GM12873 (cell line): Measurements from ENCODE around the gene TACC3.

Experiments
- CTCF ChIP-seq: IDR thresholded peaks from 2 replicates; pipeline ENCODE4 v1.5.1; 2012; ENCODE audit warnings: low read depth, mild to moderate bottlenecking, moderate library complexity, low read length, control low read depth; ENCODE audit not compliant: insufficient read depth; ENCODE audit errors: missing control alignments

The TACC3 gene

GRCh38 chr4:1715002-1715758 lies 6.1 kb upstream of the TACC3 start:
- TF ChIP-seq CTCF = no peak

- no peak for TF ChIP-seq CTCF
Observed at GRCh38 chr4:1716065-1716945, 5.0 kb upstream of the TACC3 start.

- no peak for TF ChIP-seq CTCF
Observed at GRCh38 chr4:1717129-1718094, 3.9 kb upstream of the TACC3 start.

GRCh38 chr4:1718095-1718850 lies 3.0 kb upstream of the TACC3 start:
- TF ChIP-seq CTCF = no peak

GRCh38 chr4:1720163-1720983 lies 948 bp upstream of the TACC3 start:
- no peak for TF ChIP-seq CTCF
